NCI-H187 (cell line): ENCODE measurements around the gene PDZD2.
"Not testable (repeated sequence)": the region's sequence is repeated elsewhere in the genome, so short reads cannot be mapped to it uniquely, and the experiment has no call there.

Experiments used
- DNase-seq, 2 experiments: peaks; one replicate each; lab custom pipeline; 2025; lab: John Stamatoyannopoulos, UW

PDZD2 gene

DNA sequence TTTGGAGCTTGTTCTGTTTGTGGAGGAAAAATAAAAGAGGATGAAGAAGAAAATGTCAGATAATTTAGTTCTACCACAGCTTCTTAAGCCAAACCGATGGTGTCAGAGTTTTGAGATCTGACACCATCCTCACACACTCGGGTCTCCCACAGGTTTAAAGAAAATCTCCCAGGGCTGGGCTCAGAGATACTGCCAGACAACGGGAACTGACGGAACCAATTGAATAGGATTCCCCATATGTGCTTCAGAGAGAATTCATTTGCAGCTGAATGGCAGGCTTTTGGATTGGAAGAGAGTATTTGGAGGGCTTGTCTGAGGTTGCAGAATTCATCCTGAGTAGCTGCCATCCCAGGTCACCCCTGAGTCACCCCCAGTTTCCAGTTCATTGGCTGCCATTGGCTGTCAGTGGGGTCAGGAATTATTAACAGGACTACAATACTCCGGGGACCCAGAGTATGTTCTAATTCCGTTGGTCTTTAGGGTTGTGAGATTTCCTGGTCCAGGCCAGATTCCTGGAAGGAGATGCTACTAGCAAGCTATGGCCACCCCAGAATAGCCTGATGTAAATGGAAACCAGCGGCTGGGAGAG lies 131.3 kb downstream of the PDZD2 start:
- DNase-seq, result no peak

DNA sequence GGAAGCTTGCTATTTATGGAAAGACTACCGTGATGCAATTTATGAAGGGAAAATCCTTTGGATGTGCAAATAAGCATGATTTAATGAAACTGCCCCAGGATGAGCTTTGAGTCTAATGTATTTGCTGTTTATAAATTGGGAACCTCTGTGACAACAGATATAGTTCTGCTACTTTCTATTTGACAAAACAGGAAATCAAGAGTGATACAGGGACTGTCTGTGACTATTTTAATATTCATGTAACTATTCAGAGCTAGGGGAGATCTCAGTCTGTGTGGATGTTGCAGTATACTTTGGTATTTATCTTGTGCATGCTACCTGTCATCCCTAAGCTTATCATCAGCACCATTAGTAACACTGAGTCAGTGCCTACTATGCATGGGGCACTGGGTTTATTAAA lies 132.1 kb downstream of the PDZD2 start:
- DNase-seq, result no peak

DNA sequence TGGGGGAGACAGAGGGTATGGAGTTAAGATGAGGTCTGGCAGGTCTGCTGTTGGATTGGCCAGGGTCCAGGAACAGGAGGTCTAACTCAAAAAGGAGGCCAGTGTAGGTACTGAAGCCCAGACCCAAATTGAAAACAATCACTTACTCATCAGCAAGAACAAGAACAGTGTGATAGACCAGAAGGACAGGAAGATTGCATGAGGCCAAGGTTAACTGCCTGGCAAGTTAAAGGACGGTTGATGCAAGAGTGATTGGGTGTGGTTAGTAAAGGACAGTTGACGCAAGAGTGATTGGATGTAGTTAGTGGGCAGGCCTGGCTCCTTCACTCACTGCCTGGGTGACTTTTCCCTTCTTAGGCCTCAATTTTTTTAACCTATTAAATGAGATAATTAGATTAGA lies 132.6 kb downstream of the PDZD2 start:
- no peak for DNase-seq

DNA sequence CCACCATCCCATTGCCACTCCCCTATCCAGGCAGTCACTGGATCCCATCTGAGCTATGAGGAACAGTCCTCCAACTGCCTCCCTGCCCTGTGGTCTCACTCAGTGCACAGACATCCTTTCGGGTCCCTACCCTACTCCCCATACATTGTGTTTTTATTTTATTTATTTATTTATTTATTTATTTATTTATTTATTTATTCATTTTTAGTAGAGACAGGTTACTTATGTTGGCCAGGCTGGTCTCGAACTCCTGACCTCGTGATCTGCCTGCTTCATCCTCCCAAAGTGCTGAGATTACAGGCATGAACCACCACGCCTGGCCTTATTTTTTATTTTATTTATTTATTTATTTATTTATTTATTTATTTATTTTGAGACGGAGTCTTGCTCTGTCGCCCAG lies 137.4 kb downstream of the PDZD2 start:
- DNase-seq, result not testable (repeated sequence)

- DNase-seq, result no peak
Observed at GRCh38 chr5:31776976-31777651, 138.2 kb downstream of the PDZD2 start.

DNA sequence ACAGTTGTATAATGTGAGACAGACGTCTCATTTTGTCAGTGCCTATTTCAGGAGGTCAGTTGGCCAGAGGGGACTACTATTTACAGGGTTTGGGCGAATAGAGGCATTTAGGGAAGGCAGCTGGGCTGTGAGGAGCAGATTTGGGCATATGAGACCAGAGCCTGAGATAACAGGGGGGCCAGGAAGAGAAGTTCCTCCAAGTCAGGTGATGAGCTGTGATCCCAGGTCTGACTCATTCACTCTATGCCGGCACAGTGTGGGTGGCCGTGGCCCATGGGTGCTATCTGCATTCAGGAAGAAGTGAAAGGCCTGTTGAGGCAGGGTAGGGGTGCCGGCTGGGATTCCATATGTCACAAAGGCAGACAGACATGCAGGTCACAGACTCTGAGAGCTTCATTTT lies 142.8 kb downstream of the PDZD2 start:
- no peak for DNase-seq

DNA sequence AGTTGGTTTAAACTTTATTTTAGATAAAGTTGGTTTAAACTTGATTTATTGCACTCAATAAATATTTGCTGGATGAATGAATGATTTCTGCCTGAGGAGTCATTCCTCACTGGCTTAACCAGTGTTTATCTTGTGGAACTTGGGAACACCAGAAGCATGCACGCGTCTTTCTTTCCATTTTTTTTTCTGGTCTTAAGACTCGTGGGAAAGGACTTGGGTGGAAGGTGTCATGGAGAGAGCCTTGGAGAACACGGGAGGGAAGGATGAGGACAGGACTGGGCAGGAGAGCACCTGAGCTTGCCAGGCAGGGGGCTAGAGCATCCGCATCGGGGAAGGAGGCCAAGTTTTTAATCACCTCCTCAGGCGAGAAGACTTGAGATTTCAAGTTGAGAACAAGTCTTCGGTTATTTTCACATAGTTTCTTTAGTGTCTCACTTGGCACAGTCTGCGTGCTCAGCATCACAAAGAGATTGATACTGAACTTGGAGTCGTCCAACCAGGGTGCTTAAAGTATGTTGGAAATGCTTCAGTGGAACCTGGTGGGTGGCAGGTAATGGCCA lies 144.2 kb downstream of the PDZD2 start:
- DNase-seq, result no peak

- DNase-seq, result no peak
Observed at GRCh38 chr5:31783731-31784130, 144.8 kb downstream of the PDZD2 start.

DNA sequence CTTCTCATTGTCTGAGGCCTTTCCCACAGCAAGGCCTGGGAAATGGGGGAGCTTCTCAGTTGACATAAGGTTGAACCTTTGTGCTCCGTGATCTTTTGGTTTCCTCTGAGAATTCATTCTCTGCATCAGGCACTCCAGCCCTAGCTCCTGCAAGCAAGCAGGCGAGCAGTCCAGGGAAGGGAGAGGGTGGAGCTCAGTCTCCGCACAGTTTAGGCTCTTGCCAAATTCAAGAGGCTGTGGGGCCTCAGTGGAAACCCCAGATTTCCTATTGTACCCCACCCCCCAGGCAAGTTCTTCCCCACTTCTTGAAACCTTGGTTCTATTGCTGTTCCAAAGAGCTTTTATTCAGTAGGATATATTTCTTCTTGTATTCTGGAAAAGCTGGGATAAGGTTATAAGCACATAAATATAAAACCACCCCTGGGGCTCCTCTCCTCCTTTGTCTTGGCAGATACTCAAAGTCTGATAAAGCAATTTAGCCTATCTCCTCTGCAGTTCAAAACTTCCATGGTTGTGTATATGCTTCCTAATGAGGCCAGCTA lies 147.2 kb downstream of the PDZD2 start:
- DNase-seq, result no peak

DNA sequence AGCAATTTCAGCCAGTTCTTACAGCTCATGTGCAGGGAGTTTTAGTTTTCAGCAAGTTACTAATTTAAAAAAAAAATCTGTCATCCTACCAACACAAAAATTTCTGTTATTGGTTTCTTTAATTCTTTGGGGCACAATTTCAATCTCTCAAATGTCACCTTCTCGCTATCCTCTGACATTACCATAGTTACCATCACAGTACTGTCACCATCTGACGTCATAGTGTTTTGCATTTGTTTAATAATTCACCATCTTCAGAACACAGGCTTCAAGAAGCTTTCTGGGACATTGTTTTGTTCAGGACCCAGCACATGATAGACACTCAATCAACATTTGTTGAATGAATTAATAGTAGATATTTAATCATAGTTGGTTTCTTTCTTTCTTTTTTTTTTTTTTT lies 155.1 kb downstream of the PDZD2 start:
- no peak for DNase-seq

GRCh38 chr5:31798168-31798567 lies 159.2 kb downstream of the PDZD2 start:
- no peak for DNase-seq

GRCh38 chr5:31800351-31800750 lies 161.4 kb downstream of the PDZD2 start:
- DNase-seq, result no peak

DNA sequence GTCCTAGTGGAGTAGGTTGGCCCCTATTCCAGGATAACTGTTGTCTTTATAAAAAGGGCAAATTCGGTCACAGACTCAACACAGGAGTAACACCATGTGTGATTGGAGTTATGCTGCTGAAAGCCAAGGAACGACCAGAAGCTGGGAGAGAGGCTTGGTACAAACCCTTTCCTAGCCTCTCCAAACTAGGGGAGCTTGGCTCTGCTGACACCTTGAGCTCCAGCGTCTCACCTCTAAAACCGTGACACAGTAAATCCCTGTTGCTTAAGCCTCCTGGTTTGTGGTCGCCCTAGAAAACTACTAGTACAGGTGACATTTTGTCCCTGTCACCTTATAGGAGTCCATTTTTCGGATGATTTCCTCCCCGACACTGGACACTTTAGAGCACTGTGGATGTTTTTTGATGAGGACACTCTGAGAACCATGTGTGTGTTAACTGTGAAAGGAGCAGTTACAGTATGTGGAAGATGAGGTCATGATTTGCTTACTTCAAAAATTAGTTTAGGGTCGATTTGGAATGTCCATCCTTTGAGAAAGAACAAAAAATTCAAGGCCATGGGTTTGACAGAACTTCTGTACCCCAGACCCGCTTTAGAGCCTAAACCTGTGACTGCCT lies 167.0 kb downstream of the PDZD2 start:
- no peak for DNase-seq

- no peak for DNase-seq
Observed at GRCh38 chr5:31806561-31806960, 167.6 kb downstream of the PDZD2 start.

- no peak for DNase-seq
Observed at GRCh38 chr5:31807789-31808540, 169.0 kb downstream of the PDZD2 start.

DNA sequence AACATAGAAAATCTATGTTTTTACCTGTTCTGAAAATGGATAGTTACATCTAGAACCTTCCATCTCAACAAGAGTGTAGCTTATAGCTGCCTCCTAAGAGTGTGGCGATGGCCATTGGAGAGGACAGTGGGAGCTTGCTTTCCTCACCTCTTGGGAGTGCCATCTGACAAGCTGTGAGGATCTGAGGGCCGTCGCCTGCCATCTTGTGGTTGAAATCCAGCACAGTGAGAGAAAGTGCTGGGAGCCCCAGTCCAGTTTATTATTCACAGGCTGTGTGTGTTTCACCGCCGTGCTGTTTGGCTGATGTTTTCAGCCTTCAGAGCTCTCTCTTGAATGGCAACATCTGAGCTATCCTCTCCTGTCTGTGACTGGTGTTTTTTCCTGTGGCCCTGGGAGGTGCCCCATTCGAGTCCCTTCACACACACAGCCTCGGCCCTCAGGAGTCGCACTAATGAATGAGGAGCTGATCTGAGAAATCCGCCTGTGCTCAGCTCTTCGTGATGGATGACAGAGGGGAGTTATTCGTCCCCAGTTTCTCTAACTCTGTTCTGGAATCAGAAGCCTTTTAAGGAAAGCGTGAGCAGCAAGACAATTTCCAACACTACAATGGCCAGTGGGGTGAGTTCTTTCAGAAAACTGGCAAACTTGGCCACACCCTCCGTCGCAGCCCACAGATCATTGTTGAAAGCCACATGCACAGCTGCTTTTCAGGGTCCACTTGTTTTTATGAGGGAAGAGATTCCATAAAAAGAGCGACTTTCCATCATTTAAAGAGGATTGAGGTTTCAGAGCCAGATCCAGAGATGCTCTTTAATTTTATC lies 170.3 kb downstream of the PDZD2 start:
- DNase-seq, result no peak

- DNase-seq, result no peak
Observed at GRCh38 chr5:31811210-31811609, 172.3 kb downstream of the PDZD2 start.

DNA sequence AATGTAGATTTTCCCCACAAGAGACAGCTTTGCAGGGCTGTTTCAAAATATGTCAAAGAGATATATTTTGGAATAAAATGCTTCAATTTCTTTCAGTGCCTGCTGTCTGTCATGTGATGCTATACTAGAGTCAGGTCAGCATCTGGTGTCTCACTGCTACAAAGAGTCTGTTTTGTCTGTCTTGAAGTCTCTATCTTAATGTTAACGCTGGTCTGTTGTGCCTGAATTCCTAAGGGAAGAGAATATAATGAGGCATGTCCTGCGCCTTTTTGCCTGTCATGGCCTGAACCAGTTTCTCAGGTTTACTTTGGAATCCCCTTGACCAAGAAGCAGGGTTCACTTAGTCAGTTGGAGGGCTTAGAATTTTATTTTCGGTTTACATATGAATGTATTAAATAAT lies 176.4 kb downstream of the PDZD2 start:
- DNase-seq, result no peak

DNA sequence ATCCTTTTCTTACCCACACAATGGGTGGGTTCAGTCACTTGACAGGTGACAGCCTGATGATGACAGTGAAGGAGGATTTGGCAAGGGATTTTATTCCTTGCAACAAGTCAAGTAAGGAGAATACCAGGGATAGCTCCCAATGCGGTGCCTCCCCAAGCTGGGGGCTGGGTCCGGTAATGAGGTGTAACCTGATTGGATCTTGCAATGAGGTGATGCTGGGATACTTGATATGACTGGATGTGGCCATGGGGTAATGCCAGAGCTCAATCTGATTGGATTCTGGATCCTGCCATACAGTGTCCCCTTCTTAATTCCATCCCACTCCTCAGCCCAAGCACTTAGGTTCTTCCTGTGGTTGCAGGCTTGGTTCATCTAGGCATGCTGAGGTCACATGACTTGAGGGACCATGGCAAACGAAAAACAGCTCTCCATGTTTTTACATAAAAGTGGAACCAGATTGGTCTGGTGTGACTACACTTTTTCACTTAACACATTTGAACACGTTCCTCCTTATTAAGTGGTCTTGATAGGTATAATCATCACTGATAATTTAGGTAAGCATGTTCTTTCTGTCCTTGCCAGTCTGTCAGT lies 181.1 kb downstream of the PDZD2 start:
- no peak for DNase-seq

GRCh38 chr5:31823472-31823871 lies 184.5 kb downstream of the PDZD2 start:
- no peak for DNase-seq

GRCh38 chr5:31824869-31825517 lies 186.1 kb downstream of the PDZD2 start:
- DNase-seq, result no peak
